ENCODE results near the gene RBMS3.

Gene RBMS3

DNA sequence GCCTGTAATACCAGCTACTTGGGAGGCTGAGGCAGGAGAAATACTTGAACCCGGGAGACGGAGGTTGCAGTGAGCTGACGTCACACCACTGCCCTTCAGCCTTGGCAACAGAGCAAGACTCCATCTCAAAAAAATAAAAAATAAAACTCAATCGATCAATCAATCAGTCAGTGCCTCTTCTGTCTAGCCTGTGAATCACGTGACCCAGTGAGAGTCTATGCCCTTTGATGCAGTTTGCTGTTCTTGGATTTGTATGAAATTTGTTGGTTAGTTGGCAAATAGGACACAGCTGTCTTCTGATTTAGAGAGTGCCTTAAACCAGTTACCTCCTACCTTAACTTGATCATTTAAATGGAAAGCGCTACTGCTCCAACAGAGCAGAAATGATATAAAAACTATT lies 3.6 kb upstream of the RBMS3 start:
- DNase-seq (ENCODE audit: low read depth) = no peak

DNA sequence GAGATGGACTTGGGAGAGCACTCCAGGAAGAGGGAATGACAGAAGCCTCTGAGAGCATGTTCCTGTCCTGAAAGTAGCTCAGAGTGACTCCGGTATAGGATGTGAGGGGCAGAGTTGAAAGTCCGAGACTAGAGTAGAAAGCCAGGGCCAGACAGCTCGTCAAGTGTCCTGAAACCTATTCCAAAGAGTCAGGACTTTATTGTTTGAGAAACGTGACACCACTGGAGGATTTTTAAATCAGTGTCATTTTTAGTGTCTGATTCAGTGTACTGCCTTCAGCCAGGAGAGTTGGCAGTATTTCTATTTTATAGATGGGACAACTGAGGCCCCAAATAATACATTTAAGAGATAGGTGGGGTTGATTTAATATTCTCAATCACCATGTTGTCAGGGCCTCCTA lies 1.6 kb upstream of the RBMS3 start:
- no peak for DNase-seq (ENCODE audit: low read depth)

- no peak for DNase-seq (ENCODE audit: low read depth)
Measured at GRCh38 chr3:29279806-29280205, 1.1 kb upstream of the RBMS3 start.

DNA sequence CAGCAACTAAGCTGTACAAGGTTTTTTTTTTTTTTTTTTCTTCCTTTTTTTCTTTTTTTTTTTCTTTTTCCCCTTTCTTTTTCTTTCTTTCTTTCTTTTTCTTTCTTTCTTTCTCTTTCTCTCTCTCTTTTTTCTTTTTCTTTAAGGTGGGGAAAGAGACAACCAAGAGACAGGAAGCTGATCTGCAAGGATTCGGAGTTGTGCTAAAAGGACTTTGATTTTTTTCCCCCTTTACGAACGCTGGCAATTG lies 148 bp downstream of the RBMS3 start:
- no peak for DNase-seq (ENCODE audit: low read depth)

DNA sequence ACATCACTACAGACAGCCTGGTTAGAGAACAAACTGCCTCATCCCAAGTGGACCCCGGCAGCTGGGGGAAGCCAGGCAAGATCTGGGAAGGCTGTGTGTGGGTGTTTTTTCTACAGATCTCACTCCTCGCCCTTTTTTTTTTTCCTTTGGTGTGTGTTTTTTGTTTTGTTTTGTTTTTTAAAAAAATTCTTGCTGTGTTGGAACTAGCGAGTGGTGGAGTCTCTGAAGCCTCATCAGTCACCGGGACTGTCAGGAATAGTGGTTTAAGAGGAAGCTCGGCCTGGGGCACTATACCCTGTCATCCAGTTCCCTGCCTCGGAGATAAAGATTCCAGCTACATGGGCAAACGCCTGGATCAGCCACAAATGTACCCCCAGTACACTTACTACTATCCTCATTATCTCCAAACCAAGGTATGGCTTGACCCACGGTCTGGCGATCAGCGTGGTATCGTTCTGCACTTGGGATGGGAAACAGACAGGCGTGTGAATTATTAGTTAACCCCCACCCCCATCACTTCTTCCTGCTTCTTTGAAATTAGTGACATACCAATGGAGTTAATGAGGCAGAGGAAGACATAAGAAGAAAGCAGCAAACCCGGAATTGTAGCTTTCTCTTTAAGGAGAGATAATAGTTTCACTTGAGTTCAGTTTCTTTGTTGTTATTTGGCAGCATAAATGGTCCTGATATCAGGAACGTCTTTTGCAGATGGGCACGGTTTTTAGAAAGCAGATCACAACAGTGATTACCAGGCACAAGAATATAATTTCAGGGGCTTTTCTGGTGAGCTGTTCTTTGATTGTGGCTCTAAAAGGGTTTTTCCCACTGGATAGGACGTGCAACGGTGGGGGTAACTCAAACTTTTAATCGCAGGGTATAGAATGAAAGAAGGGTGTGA lies 722 bp downstream of the RBMS3 start:
- DNase-seq (ENCODE audit: low read depth) = no peak

- DNase-seq (ENCODE audit: low read depth) = no peak
Measured at GRCh38 chr3:29282427-29283230, 1.8 kb downstream of the RBMS3 start.

DNA sequence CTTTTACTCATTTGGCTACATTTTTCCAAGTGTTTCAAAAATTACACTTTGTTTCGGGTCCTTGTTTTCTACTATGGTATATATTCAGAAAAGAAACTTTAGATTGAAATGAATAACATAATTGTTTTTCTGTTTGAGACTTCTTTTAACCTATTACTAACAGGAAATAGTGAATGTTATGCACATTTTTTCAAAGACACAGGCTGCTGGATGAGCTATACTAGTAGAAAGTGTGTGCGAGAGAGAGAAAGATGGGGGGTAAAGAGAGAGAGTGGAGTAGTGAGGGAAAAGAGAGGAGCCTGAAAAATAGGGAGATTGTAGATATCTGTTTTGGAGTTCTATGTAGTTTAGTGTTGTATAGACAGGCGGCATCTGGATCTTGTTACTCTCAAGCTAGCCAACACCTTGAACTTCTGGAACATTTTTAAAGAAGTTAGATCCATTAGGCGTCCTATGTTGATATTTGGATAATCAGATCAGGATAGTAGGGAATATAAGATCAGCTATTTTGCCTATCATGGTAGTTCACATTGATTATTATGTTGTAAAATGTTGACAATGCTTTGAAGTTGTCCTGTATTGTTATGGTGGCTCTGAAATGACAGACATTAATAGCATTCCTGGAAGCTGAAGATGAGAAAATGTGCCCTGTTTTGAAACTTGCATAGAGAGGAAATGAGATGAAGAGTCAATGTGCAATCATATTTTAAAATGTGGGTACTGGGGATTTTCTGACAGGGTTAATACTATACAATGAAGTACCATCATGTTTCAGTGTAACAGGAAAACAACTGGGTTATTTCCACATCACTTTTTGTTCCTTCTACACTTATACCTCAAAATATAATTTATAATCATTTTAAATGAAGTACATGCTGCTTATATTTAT lies 2.6 kb downstream of the RBMS3 start:
- no peak for DNase-seq (ENCODE audit: low read depth)

DNA sequence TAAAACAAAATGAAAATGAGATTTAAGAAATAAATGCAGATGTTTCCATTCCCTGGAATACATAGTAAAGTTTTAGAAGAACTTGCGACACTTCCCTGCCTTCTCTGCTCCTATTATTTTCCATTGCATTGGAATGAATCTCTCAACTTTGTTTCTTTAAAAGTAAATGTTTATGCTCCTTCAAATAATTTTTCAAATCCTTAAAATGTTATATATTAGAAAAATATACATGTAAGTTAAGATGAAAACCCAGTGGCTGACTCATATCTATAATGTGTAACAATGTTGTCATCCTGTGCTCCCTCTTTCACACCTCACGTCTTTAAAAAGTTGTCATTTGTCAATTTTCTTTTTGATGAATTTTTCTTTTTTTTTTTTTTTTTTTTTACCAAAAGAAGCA lies 3.6 kb downstream of the RBMS3 start:
- DNase-seq (ENCODE audit: low read depth) = no peak

- DNase-seq (ENCODE audit: low read depth) = no peak
Measured at GRCh38 chr3:29285471-29286071, 4.7 kb downstream of the RBMS3 start.

DNA sequence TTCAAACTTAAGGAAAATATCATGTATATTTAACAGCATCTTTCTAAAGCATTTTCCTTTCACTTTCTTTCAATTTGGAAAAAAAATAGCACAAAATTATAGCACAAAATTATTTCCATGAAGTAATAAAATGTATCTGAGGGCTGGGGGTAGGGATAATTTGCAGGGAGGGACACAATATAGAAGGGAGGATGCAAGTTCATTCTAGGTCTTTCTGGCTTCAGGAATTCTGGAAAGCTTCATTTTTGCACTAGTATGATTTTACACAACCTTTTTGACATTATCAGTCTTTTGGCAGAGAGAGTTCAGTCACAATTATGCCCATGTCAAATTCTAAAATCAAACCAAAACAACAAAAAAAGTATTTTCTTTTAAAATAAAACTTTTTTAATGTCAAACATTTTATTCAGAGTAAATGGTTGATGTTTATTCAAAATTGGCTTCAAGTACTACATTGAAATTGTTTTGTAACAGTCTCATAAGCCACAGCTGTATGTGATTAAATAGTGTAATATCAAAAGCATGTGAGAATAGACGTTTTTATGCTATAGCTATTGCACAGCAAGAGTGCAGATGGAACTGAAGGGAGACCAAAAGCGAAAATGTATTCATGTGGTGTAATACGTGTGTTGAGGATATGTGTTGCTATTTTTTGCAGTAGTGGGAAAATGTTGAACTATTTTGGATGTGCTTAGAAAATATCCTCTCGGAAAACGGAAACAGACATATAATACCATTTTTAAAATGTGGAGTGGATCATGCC lies 5.8 kb downstream of the RBMS3 start:
- DNase-seq (ENCODE audit: low read depth) = no peak

- DNase-seq (ENCODE audit: low read depth) = no peak
Measured at GRCh38 chr3:29290596-29290995, 9.7 kb downstream of the RBMS3 start.

GRCh38 chr3:29291260-29291981 lies 10.6 kb downstream of the RBMS3 start:
- no peak for DNase-seq (ENCODE audit: low read depth)

GRCh38 chr3:29291982-29292363 lies 11.1 kb downstream of the RBMS3 start:
- no peak for DNase-seq (ENCODE audit: low read depth)

GRCh38 chr3:29293421-29293820 lies 12.6 kb downstream of the RBMS3 start:
- DNase-seq (ENCODE audit: low read depth) = no peak

GRCh38 chr3:29297998-29298397 lies 17.1 kb downstream of the RBMS3 start:
- no peak for DNase-seq (ENCODE audit: low read depth)

GRCh38 chr3:29301332-29302019 lies 20.6 kb downstream of the RBMS3 start:
- no peak for DNase-seq (ENCODE audit: low read depth)

- no peak for DNase-seq (ENCODE audit: low read depth)
Measured at GRCh38 chr3:29302619-29303018, 21.7 kb downstream of the RBMS3 start.

DNA sequence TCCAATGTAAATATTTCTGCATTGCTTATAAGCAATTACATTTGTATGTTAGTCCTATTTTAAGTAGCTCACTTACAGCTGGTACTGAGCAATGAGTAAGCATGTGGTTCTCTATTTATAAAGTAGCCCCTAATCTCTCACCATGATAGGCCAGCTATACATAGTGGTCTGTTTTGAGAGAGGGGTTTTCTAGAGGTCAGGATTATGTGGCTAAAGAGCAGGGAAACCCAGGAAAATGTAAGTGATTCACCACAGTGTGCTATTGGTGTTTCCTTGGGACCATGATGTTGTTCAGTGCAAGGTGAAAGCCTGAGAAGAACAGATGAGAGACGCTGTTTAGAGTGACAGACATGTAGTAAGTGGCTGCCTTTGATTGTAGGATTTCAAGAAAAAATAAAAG lies 26.4 kb downstream of the RBMS3 start:
- no peak for DNase-seq (ENCODE audit: low read depth)

GRCh38 chr3:29310865-29311264 lies 30.0 kb downstream of the RBMS3 start:
- DNase-seq (ENCODE audit: low read depth) = no peak

GRCh38 chr3:29311795-29312194 lies 30.9 kb downstream of the RBMS3 start:
- DNase-seq (ENCODE audit: low read depth) = no peak
